Stimulated activated CD8-positive, alpha-beta memory T cell treated with anti-CD3 and anti-CD28 coated beads, Interleukin-15, amount 100 ng/mL, for 1 hour (primary cell): ENCODE data around the gene KSR1.
"Not testable (repeated sequence)": the region's sequence is repeated elsewhere in the genome, so short reads cannot be mapped to it uniquely, and the experiment has no call there.

Experiments used
- DNase-seq: peaks from one replicate; pipeline ENCODE4 v3.0.0-alpha.2; 2020; ENCODE audit warnings: low read depth

KSR1 gene

DNA sequence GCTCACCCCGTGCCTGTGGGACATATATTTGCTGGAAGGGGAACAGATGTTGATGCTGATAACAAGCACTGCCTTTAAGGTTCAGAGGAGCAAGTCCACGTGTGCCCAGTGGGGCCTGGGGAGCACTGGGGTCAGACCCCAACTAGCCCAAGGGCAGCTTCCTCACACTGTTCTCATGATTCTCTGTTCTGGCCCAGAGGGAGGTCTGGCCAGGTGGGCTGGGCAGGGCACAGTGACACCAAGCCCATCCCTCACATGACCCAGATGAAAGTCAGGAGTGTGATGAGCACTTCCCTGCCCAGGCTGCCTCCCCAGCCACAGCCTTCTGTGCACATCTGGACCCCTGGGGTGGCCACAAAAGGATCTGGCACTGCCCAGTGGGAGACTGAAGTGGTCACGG, 29.8 kb upstream of the KSR1 start:
- DNase-seq = not testable (repeated sequence)

DNA sequence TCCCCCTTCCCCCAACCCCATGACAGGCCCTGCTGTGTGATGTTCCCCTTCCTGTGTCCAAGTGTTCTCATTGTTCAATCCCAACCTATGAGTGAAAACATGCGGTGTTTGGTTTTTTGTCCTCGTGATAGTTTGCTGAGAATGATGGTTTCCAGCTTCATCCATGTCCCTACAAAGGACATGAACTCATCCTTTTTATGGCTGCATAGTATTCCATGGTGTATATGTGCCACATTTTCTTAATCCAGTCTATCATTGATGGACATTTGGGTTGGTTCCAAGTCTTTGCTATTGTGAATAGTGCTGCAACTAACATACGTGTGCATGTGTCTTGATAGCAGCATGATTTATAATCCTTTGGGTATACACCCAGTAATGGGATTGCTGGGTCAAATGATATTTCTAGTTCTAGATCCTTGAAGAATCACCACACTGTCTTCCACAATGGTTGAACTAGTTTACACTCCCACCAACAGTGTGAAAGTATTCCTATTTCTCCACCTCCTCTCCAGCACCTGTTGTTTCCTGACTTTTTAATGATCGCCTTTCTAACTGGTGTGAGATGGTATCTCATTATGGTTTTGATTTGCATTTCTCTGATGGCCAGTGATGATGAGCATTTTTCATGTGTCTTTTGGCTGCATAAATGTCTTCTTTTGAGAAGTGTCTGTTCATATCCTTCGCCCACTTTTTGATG, 28.9 kb upstream of the KSR1 start:
- not testable (repeated sequence) for DNase-seq

DNA sequence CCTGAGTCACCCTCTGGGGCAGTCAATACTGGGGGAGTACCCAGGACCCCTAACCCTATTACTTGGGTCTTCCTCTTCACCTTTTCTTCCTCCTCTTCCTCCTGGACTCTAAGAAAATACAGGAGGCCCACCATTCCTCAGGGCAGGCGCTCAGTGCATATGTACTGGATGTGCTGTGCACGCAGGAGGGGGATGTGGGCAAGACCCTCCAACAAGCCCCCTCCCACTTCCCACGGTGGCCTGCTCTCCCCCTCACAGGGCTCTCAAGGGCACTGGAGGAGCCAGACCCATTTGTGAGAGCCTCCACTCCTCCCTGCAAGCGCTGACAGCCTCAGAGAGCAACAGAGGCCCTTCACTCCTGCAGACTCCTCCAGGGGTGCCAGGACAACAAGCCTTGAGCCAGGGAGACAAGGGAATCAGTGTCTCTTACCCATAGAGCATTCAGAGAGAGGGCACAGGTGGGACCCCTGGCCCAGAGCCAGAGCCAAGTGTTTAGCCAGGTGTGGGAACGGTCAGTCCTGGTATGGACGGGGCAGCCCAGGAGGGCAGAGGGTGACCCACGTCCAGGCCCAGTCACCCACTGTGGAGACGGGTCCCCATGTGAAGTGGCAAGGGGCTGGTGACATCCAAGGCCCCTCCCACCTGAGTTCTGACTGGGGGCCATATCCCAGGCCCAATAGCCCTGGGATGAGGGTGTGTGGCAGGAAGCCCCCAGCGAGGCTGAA, 27.3 kb upstream of the KSR1 start:
- no peak for DNase-seq

DNA sequence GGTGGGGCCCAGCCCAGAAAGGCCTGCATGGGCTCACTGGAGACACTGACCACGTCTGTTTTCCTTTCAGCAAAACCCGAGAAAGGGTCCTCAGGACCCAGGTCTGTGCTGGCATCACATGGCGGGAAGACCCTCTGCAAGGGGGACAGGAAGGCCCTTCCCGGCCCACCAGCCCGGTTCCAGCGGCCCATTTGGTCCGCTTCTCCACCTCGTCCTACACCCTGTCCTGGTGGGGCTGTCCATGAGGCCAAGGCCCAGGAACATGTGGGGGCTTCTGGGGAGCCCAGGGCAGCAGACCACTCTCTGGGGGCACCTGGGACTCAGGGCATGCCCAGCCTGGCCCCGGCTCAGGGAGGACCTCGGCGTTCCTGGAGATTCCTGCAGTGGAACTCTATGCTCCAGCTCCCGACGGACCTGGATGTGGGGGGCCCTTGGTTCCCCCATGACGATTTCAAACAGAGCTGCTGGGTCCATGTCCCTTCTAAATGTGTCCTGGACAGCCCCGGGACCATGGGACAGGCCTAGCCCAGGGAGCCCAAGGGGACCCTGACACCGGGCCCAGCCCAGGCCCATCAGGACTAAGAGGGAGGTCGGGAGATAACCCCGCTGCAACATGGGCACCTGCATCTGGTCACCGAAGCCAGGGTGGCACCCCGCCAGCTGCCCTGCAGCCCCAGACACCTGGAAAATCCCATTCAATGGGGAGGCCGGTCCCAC, 26.4 kb upstream of the KSR1 start:
- no peak for DNase-seq

DNA sequence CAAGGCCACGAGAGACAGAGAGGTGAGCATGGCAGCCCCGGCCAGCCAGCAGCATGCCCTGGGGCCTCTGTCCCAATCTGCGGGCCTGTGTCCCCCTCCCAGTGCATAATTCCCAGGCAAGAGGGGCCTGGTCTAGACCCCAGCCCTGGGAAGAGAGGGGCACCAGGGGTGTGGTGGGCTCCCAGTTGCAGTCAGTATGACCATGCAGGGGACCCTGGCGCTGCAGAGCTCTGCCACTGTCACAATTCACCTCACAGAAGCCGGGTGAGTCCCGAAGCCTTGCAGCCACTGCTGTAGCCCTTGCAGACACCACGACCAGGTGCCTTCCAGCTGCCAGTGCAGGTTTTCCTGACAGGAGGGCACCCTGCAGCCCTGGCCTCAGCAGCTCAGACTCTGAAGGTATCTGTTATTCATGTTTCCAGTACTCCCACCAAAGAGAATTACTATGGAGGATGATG, 25.8 kb upstream of the KSR1 start:
- DNase-seq = no peak

DNA sequence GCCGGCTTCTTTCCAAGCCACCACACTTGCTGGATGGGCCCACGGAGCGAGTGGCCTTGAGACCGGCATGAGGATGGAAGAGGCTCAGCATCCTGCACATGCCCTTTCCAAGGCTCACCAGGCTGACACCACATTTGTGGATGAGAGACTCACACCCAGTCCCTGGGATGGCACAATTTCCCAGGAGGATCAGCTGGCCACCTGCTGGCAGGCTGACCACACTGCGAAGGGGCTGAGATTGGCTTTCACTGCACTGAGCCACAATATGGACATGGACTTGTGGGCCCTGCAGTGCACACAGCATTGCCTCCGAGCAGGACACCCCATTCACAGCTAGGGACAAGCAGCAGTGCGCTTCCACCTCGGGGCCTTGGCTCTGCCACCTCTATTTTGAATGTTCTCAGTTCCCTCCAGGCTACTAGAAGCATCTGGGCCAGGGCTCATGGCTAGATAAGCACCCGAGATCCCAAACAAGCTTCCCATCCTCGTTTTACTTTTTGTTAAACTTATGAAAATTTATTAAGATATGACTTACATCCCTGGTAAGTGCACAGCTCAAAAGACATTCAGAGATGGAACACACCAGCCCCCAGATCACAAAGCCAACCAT, 25.3 kb upstream of the KSR1 start:
- no peak for DNase-seq

DNA sequence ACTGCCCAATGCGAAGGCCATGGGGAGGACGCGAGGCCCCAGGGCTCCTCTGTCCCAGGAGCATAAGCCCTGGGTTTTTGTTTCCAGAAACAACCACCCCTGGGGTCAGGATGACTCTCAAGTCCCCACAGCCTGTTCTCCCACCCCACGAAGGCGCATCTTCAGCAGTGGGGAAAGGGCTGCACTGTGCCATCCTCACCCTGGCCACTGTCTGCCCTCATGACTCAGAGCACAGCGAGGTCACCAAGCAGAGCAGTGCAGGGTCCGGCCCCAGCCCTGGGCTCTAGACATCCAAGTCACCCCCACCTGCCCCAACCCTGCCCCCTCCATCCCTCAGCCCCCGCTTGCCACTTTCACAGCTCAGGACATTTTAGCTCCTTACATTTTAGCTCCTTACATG, 22.7 kb upstream of the KSR1 start:
- DNase-seq = no peak

DNA sequence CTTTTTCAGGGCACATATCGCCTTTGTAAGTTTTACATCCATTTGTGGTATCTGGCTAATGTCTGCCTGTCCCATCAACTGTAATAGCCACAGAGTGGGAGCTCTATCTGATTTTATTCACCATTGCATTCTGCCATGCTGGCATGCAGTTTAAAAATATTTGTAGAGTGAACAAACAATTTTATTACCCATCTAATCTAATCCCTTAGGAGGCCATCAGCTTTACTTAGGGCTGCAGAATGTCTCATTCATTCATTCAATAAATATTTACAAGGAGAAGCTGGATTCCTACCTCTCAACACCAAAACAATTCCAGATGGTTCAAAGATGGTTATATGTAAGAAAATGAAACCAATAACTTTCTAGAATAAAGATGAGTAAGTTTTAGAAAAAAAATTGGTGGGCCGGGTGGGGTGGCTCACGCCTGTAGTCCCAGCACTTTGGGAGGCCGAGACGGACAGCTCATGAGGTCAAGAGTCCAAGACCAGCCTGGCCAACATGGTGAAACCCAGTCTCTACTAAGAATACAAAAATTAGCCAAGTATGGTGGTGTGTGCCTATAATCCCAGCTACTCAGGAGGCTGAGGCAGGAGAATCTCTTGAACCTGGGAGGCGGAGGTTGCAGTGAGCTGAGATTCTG, 20.7 kb upstream of the KSR1 start:
- not testable (repeated sequence) for DNase-seq

DNA sequence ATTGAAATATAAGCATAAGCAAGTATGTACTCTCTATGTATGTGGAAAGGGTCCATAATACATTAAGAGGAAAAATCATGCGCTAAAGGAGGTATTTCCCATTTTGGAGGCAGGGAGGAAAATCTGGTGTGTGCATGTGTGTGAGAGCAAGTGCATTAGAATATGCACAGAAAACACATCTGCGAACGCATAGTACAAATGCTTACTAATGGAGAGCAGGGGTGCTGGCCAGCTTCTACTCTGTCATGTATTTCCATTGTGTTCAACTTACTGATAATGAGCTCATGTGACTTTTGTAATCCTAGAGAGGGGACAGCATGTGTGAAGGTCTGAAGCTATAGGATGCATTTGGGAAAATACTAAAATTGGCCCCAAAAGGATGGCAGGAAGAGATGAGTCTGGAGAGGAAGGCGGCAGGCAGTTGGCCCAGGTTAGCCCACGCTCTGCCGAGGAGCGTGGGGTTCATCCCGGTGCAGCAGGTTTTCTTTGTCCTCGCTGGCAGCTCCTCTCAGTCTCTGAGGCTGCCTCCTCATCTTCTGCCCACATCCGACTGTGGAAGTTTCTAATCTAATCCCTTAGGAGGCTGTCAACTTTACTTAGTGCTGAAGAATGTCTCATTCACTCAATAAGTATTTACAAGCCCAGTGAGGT, 17.8 kb upstream of the KSR1 start:
- no peak for DNase-seq

DNA sequence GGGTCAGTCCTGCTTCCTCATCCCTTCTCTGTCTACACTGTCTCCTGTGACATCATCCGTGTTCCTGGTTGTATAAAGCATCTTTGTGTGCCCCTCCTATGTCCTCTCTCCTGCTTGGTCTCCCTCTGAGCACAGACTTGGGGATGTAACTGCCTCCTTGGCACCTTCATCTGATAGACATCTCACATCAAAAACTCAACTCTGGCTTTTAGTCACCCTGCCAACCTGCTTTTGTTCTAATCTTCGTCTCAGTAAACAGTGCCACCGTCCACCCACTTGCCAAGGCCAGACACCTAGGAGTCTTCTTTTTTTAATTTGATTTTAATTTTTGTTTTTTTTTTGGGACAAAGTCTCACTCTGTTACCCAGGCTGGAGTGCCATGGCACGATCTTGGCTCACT, 16.9 kb upstream of the KSR1 start:
- DNase-seq = no peak

DNA sequence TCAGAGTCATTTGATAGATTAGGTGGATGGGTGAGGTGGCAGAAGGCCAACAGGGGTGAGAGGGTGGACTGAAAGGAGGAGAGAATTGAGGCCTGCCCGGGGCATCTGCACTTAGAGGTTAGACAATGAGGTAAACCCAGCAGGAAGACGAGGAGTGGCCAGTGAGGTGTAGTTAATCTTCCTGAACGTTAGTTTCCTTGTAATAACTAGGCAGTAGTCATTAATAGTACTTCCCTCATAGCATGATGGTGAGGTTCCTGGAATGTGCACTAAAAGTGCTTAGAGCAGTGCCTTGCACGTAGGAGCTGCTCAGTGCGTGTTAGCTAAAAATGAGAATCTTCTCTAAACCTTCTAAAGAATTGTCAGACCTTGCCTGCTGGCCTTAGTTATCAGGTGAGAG, 13.5 kb upstream of the KSR1 start:
- DNase-seq = no peak

DNA sequence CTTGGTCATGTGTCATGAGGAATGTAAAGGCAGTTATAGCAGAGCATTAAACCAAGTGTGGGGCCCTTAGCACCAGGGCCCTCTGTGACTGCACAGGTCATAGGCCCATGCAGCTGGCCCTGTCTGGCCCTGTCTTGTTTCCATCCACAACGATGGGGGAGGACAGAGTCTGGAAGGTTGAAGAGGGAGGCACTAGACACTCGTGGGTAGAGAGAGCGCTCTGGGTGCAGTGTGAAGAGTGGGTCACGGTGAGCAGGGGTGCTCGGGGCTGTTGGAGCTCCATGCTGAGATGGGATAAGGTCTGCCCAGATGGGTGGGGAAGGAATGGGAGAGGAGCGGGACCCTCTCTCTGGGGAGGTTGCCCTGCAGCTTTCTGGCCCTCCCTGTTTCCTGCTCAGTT, 12.8 kb upstream of the KSR1 start:
- no peak for DNase-seq

DNA sequence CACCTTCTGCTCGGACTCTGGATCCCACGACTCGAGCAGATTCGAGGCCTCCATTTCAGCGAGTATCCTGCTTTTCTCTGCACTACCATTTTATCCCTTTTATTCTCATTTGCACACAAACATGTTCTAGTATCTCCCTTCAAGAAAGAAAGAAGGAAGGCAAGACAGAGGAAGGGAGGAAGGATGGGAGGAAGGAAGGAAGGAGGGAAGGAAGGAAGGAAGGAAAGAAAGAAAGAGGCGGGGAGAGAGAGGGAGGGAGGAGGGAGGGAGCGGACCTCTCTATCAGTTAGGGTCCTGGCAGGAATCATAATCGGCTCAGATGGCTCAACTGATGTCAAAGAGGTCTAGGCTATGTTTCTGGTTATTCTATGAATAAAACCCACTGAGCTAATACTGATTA, 10.3 kb upstream of the KSR1 start:
- no peak for DNase-seq

DNA sequence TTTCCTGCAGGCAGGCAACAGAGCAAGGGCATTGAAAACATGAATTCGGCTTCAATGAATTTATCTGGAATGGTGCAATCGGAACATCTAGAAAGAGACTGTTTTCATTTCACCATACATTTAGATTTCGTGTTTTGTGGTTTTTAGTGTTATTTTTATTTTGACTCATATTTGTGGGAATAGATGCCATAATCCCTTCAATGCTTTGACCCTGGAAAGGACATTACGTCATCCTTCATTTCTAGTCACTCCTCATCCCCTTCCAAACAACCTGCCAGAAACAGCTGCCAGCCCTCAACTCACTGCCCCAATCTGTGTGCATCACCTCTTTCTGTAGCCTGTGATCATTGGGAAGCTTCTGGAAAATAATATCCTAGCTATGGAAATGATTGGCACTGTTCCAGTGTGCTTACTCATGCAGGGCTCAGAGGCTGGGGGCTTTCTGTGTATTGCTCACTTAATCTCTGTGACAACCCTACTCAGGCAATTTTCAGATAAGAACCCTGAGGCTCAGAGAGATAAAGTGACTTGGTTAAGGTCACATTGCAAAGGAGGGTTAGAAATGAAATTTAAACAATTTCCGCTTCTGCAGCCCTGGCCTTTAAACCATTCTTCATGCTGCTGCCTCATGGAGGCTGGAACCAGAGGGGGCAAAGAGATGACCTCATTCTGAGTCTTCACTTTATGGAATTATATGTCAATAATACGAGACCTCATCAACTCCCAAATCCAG, 9.5 kb upstream of the KSR1 start:
- no peak for DNase-seq

DNA sequence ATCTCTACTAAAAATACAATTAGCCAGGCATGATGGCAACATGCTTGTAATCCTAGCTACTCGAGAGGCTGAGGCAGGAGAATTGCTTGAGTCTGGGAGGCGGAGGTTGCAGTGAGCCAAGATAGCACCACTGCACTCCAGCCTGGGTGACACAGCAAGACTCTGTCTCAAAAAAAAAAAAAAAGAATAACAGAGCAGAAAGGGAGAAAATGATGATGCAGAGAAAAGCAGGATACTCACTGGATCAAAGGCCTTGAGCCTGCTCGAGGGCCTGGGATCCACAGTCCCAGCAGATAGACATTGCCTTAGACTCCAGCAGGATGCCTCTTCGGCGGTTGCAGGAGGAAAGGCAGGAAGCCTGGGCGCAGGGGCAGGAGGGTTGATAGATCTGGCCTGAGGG, 7.7 kb upstream of the KSR1 start:
- not testable (repeated sequence) for DNase-seq

DNA sequence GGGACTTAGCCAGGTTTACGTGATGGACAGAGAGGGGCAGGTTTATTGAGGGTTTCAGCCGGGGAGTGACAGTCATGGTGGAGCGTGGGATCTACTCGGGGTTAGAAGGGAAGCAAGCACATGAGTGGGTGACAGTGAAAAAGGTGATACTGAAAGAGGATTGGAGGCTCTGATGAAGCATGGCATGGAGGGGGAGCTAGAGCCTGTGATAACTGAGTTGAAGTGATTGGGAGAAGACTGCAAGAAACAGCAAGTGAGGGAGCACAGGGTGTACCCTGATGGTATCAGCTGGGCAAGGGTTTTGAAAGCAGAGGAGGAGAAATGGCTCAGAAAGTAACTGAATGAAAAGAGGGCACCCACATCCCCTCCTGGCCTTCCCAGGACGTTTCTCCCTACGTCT, 6.7 kb upstream of the KSR1 start:
- no peak for DNase-seq

DNA sequence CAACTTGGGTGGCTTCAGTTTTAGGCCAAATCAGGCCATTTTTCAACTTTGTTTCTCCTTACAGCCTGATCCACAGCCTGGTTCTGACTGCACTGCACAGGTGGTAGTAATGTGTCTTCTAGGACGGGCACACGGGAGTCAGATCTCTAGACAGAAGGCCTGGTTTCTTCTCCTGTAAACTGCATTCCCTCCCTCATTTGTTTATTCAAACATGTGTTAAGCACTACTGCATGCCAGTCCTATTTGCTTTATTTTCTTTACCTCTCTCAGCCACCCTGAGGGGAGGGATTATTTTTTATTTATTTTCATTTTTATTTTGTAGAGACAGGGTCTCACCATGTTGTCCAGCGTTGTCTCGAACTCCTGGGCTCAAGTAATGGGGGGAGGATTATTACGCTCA, 6.3 kb upstream of the KSR1 start:
- DNase-seq = no peak

DNA sequence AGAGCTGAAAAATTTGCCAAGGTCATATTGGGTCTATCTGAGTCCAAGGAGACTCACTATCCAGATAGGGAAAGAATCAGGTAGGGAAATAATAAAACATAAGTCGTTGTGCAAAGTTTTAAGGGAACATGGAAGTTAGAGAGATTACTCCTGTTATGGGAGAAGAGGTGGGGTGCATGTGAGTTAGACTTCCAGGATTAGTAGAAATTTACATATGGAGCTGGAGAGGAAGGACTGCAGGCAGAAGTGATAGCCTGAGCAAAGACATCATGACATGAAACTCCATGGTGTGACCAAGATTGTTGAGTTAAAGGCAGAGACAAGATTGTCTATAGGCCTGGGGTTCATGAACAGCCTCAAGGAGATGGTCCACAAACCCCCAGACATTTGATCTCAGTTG, 5.8 kb upstream of the KSR1 start:
- DNase-seq = no peak

DNA sequence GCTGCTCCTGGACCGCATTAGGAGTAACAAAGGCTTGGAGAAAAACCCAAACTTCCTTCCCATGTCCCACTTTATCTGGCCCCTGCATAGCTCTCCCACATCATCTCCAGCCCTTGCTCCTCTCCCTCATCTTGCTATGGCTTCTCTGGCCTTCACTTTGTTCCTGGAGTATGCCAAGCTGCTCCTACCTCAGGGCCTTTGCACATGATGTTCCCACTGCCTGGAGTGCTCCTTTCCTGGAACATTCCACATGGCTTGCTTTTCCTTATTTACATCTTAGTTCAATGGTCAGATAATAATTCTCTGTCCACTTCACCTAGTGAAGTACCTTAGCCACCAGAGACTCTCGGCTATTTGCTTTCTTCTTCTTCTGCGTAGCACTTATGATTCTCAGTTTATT, 4.3 kb upstream of the KSR1 start:
- no peak for DNase-seq

DNA sequence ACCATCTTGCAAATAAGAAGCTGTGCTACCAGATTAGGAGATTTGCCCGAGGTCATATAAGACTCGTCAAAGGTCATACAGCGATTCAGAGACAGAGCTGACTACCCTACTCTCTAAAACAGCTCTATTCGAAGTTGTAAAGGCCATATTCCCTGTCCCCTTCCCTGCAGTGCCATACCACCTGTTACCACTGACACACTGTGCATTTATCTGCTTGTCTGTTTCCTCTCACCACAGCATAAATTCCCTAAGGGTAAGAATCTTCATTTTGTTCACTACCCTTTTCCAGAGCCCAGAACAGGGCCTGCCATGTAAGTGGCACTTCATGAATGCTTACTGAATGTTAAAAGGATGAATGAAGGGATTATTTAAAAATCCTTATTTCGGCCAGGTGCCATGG, 3.4 kb upstream of the KSR1 start:
- DNase-seq = no peak

DNA sequence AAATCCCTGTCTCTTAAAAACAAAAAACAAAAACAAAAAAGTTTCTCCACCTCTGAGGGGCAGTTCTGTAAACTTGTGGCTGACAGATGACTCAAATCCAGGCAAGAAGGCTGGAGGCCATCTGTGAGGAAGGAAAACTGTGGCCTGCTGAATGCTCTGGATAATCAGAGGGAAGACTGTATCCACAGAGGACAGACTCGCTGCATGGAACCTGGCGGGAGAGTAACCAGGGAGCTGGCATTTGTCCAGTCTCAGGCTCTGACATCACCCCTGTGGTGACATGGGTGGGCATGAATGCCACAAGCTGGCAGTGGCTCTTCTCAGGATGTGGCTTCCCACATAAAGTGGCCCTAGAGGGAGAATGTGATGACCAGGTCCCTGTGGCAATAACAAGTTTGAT, 2.8 kb upstream of the KSR1 start:
- no peak for DNase-seq
